ENCODE data around the gene VAV2.
"Not testable (repeated sequence)": the region's sequence is repeated elsewhere in the genome, so short reads cannot be mapped to it uniquely, and the experiment has no call there.

VAV2 gene

DNA sequence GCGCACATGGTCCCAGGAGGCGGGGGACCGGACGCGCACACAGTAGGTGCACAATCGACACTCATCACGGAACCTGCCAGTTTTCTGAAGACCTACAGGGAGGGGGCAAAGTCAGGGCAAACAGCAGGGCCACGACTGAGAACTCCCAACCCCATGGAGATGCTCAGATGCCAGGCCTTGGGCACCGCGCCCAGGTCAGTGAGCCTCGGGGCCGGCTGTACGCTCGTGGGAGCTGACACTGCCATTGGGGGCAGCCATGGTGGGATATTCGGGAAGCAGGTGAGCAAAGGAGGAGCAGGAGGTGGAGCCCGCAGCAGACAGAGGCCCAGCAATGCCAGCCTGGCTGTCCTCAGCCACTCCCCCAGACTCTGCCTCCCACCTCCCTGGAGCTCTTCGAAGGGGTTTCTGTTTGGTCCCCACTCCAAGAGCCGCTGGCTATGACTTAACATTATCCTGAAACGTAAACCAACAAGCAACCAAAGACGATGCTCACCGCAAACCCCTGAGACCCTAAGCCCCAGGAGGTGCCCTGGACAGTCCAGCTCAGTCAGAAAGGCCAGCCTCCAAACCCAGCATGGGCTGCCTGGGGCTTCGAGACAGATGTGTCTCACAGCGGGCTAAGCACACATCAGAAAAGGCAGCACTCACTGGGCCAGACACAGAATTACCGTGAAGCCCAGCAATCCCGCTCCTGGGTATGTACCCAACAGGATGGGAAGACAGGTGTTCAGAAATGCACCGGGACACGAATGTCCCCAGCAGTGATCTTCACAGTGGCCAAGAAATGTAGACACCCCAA is 78.4 kb downstream of the VAV2 start:
- FAIRE-seq, result no peak

DNA sequence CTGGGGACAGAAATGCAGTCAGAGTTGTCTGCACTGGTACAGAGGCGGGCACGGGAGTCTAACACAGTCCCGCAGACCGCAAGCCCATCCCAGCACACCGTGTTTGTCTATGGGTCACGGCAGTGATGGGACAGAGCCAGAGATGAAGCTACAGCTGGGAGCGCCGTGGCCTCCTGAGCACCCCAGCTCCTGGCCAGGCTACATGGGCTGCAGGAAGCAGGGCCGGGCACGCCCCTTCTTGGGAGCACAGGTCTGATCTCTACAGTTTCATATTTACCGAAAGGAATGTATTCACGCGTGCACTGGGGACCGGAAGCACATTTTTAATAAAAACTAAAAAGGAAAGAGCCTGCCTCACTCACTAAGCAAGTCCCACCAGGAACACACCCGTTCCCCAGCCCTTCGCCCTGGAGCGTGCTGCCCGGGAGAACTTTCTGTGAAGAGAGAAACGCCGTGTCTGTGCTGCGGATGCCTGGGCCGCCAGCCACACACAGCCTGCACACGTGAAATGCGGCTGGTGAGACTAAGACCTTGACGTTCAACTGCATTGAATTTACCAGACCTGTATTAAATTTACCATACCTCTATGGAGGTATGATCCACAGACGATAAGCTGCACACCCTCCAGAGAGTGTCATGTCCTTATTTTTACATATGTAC is 81.1 kb downstream of the VAV2 start:
- FAIRE-seq, result no peak

DNA sequence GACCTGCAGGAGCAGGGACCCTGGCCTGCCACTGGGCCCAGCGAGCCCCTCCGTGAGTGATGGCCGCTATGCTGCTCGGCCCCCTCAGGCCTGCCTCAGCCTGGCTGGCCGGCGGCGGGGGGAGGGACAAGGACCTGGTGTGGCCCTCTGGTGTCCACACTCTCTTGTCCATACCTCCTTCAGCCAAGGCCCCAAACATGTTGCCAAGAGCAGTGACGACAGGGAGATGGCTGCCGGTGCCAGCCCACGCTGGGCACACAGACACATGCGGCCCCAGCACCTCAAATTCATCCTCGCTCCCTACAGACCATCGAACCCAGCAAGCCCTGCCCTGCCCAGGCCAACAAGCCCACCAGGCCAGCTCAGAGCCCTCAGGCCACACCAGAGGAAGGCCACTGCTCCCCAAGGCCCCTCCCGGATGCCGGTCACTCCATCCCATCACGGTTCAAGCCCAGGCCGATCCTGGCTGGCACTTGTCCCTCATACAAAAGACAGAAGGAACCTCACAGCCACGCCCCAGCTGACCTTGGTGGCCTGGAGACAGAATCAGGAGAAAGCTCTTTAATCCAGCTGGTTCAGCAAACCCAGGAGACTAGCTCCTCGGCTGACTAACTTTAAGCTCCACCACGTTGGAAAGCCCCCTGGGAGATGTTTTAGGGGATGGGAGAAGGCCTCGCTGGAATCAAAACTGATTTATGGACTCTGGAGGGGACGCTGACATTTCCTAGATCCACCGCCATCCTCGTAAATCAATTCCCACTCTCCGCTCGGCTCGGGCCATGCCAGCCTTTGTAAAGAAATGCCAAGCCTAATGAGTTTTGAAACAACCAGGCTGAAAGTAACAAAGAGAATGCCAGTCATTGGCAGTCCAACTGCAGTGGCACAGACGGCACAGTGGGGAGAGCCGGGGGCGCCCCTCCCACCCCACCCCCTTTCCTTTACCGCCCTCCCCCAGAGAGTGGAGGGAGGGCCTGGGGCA is 84.9 kb downstream of the VAV2 start:
- no peak for FAIRE-seq

- FAIRE-seq, result no peak
These were observed 85.9 kb downstream of the VAV2 start for GRCh38 chr9:133906218-133906617.

DNA sequence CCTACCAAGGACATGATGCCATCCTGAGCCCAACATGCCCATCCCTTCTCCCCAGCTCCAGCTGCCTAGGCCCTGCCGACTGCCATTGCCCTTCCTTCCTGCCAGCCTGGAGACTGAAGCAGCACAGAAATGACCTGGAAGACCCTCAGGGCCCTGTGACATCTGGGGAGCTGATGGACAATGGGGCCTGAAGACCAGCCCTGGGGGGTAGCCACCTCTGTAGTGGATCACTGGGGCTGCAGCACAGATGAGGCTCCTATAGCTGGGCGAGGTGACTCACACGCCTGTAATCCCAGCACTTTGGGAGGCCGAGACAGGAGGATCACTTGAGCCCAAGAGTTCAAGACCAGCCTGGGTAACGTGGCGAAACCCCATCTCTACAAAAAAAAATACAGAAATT is 86.6 kb downstream of the VAV2 start:
- no peak for FAIRE-seq

- FAIRE-seq, result no peak
These were observed 87.6 kb downstream of the VAV2 start for GRCh38 chr9:133904346-133905090.

- FAIRE-seq, result no peak
These were observed 90.8 kb downstream of the VAV2 start for GRCh38 chr9:133901184-133901835.

- FAIRE-seq, result no peak
These were observed 94.4 kb downstream of the VAV2 start for GRCh38 chr9:133897675-133898074.

DNA sequence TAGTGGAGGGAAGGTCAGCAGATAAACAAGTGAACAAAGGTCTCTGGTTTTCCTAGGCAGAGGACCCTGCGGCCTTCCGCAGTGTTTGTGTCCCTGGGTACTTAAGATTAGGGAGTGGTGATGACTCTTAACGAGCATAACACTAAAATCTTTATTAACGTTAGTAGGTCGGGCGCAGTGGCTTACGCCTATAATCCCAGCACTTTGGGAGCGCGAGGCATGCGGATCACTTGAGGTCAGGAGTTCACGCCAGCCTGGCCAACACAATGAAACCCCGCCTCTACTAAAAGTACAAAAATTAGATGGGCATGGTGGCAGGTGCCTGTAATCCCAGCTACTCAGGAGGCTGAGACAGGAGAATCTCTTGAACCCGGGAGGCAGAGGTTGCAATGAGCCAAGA is 96.1 kb downstream of the VAV2 start:
- FAIRE-seq, result not testable (repeated sequence)

DNA sequence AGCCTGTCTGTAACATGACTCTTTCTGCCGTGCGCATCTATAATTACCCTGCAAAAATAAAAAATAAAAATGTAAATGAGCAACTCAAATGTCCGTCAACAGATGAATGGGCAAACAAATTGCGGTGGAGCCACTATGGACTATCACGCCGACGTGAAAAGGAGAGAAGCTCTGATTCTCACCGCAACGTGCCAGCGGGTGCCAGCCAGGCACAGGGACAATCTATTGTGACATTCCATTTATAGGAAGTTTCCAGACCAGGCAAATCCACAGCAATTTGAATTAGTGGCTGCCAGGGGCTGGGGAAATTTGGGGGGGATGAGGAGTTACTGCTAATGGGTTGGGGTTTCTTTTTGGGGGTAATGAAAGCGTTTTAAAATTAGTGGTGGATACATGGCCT is 96.8 kb downstream of the VAV2 start:
- FAIRE-seq, result no peak

DNA sequence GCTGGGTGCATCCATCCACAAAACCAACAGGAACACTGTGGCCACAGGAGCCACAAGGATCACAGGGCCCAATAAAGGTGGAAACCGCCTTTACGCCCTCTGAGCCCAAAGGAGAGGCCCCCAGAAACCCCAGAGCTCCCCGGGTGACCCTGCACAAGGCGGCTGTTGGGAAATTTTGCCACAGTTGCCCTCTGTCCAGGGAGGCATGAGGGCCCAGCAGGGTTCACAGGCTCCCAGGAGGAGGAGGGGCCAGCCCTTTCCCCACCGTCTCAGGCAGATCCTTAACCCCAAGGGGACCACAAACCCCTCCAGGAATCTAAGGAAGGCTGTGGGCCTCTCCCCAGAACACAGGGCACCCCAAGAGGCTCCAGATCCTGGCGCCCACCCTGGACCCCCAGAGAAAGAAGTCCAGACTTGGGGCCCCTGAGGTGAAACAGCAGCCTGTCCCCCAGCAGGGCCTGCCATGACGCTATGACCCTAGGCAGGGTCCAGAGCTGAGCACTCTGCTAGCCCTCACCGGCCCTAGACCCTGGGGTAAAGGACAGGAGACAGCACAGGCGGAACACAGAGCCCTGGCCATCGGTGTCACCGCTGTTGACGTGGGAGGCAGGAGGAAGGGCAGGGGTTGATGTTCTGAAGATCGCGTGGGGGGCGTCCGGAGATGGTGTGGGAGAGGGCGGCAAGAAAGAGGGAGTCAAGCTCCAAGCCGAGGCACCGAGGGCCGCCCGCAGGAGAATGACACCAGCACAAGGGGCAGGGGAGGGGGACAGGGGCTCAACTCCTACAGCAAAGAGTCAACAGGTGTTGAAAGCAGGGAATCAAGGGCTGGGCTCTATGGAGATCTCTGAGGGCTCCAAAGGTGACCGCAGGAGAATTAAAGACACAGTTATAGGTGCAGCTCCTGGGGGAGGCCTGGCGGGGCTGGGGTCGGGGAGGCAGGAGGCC is 97.5 kb downstream of the VAV2 start:
- FAIRE-seq, result no peak

DNA sequence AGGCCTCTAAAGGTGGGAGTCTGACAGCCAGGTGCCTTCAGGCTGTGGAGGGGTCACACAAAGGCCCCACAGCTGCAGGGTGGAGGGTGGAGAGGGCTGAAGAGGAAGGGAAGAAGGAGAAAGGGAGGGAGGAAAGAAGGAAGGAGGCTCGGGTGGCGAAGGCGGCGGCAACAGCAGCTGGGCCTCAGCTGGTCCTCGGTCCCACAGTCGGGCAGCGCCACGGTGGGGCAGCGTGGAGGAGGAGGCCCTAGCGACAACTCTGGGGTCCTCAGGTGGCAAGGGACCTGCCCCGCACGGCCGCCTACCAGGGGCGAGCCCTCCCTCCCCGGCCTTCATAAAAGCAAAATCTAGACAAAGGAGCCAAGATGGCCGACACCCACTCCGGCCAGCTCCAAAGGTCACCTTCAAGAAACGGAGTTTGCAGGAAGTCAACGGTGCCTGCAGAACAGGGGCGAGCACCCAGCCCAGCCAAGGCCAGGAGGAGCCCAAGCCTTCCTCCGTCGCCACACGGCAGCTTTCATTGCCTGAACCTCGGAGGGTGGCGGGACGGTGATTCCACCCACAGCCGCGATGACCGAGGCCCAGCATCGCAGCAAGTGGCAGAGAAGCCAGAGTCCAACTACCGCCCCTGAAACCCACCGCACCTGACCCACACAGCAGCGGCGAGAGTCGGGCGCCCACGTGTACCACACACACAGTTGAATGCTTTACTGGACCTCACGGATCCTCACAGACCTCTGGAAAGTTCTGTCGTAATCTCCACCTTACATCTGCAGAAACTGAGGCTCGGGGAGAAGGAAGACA is 98.7 kb downstream of the VAV2 start:
- FAIRE-seq, result no peak

GRCh38 chr9:133892193-133892920 is 99.8 kb downstream of the VAV2 start:
- FAIRE-seq, result no peak

DNA sequence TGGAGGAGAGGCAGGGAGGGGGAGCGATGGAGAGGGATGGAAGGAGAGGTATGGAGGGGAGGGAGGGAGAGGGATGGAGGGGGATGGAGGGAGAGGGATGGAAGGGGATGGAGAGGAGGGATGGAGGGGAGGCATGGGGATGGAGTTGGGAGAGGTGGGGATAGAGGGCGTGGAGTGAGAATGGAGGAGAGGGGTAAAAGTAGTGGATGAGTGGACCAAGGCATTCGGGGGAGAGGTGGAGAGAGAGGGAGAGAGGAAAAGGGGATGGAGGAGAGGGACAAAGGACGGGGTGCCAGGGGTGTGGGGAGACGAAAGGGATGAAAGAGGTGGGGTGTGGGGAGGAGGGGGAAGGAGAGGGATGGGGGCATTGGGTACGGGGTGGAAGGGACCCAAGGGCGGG is 100.4 kb downstream of the VAV2 start:
- no peak for FAIRE-seq

- no peak for FAIRE-seq
These were observed 101.5 kb downstream of the VAV2 start for GRCh38 chr9:133890583-133890982.

GRCh38 chr9:133889584-133890301 is 102.4 kb downstream of the VAV2 start:
- no peak for FAIRE-seq

- no peak for FAIRE-seq
These were observed 103.2 kb downstream of the VAV2 start for GRCh38 chr9:133888809-133889491.
